ENCODE results near the gene TBC1D20.
"Not testable (repeated sequence)": the region's sequence is repeated elsewhere in the genome, so short reads cannot be mapped to it uniquely, and the experiment has no call there.

DNA sequence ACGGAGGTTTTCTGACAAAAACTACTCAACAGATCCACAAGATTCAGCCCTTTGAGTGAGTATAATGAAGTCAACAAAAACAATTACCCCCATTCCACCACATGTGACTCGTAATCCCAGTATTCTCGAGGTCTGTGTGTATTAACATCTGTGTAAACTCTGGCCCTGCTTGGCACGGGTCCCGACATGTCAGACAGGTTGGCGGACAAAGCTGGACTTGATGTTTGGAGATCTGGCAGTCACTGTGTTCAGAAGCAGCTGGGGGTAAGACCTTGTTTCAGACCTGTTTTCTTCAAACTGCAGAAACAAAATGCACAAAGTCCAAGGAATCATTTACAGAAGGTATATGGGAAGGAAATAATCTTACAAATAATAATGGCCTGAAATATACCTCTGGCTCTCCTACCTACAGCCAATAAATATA, 46.0 kb upstream of the TBC1D20 start:
- TF ChIP-seq, protein P1, sequence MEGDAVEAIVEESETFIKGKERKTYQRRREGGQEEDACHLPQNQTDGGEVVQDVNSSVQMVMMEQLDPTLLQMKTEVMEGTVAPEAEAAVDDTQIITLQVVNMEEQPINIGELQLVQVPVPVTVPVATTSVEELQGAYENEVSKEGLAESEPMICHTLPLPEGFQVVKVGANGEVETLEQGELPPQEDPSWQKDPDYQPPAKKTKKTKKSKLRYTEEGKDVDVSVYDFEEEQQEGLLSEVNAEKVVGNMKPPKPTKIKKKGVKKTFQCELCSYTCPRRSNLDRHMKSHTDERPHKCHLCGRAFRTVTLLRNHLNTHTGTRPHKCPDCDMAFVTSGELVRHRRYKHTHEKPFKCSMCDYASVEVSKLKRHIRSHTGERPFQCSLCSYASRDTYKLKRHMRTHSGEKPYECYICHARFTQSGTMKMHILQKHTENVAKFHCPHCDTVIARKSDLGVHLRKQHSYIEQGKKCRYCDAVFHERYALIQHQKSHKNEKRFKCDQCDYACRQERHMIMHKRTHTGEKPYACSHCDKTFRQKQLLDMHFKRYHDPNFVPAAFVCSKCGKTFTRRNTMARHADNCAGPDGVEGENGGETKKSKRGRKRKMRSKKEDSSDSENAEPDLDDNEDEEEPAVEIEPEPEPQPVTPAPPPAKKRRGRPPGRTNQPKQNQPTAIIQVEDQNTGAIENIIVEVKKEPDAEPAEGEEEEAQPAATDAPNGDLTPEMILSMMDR (IDR thresholded peaks at IDR 0.05) = not testable (repeated sequence)
- not testable (repeated sequence) for TF ChIP-seq POLR2A, POLR2AphosphoS5 (IDR thresholded peaks at IDR 0.05)

Measured in prostate gland (tissue), 2 donors.